ENCODE results near the gene ARHGEF28.

The ARHGEF28 gene

GRCh38 chr5:73989956-73990355, 364.0 kb downstream of the ARHGEF28 start:
- H3K4me1 Mint-ChIP-seq (ENCODE audit: low read depth): no peaks in the 10 kb centered on the region
- no peaks in the 10 kb centered on the region for H3K36me3 Mint-ChIP-seq (ENCODE audit: low read depth)
- H3K9me3 Mint-ChIP-seq: no peaks in the 10 kb centered on the region

More at GRCh38 chr5:73989956-73990355, 364.0 kb downstream of the ARHGEF28 start:
- Mint-ChIP-seq H3K4me3 (no peak overlapping the region), H3K27ac (no peak overlapping the region), H3K27me3 (ENCODE audit: low read depth) (peaks cover 7% of the 10 kb centered on the region)

All from T-helper 1 cell treated with Interleukin-12 subunit alpha and Interleukin-12 subunit beta and Interleukin-4 antibody, amounts not matched to agents 30 μg/mL and 1 μg/mL, for 36 hours (primary cell).